K562 (cell line): ENCODE data around the gene NFIB. TPM values are rescaled to one million over a fixed set of nuclear protein-coding genes. Genes with fewer than 3 reads are reported as not detected.

Experiments used
- ATAC-seq: fragments of 200-7000 bp; cut with Tn5 transposase; 3 replicates; pipeline ENCODE4 v1.9.1; 2020; ENCODE audit warnings: moderate library complexity
- BruUV-seq: library from RNA; stranded (reverse); fragments of 400-500 nt; replicated peaks from 2 replicates; lab custom pipeline; 2021; lab: Mats Ljungman, UMichigan
- CTCF ChIA-PET: fragments of 300-600 bp; formaldehyde crosslinking; extraction: SDS; loops from one replicate; lab custom pipeline; 2021; ENCODE audit warnings: low intra/inter-chr PET ratio; lab: Yijun Ruan, JAX
- POLR2A ChIA-PET: fragments of 300-600, 350-650 bp; sonication (Branson Sonifier 250); formaldehyde crosslinking; extraction: SDS; loops from one replicate; lab custom pipeline; 2021; ENCODE audit warnings: antibody characterized with exemption, inconsistent platforms; lab: Yijun Ruan, JAX
- DNase-seq, 4 experiments: peaks; one replicate each; pipeline versions ENCODE4 v3.0.0 to v3.0.0-alpha.2; 2011 to 2018; ENCODE audit warnings: low spot score in 3 of 4, mixed read lengths in 3 of 4; ENCODE audit errors: extremely low read depth in 1 of 4
- FAIRE-seq: peaks from 2 replicates; lab custom pipeline; 2011; peaks lifted over from hg19 to GRCh38; lab: Jason Lieb, UNC
- H2AFZ ChIP-seq: 2 replicates; pipeline ENCODE4 v1.6.0; 2011; ENCODE audit warnings: low read depth, low read length, control low read depth, inconsistent platforms
- H3K27ac ChIP-seq: fragments of 200-600 bp; 3 replicates; pipeline ENCODE4 v1.8.0; 2011; ENCODE audit warnings: low read depth, mild to moderate bottlenecking, control low read depth, inconsistent platforms, low read length, moderate library complexity, mixed read lengths; ENCODE audit errors: extremely low read depth
- H3K27me3 ChIP-seq, 2 experiments: fragments of 300-600 bp in 1 of 2; 2 replicates in 1 of 2; 3 replicates in 1 of 2; pipeline versions ENCODE4 v1.6.0 to v1.8.0; 2011; ENCODE audit warnings: inconsistent platforms in 2 of 2, low read length in 2 of 2, mild to moderate bottlenecking in 1 of 2, mixed read lengths in 1 of 2, moderate library complexity in 1 of 2; ENCODE audit not compliant: control insufficient read depth in 2 of 2, insufficient read depth in 2 of 2
- H3K36me3 ChIP-seq: fragments of 300-600 bp; 3 replicates; pipeline ENCODE4 v1.8.0; 2011; ENCODE audit warnings: mild to moderate bottlenecking, low read length, inconsistent platforms; ENCODE audit not compliant: control insufficient read depth, insufficient read depth
- H3K4me1 ChIP-seq, 2 experiments: fragments of 200-600 bp in 1 of 2; replicated peaks in 1 of 2; 2 replicates in 1 of 2; 3 replicates in 1 of 2; pipeline versions ENCODE4 v1.5.1 to v1.8.0; 2011; ENCODE audit warnings: inconsistent platforms in 2 of 2, low read length in 2 of 2, mild to moderate bottlenecking in 1 of 2, mixed read lengths in 1 of 2, moderate library complexity in 1 of 2; ENCODE audit not compliant: control insufficient read depth in 2 of 2, insufficient read depth in 2 of 2
- H3K4me2 ChIP-seq: 2 replicates; pipeline ENCODE4 v1.6.1; 2011; ENCODE audit warnings: low read length, control low read depth, inconsistent platforms, mixed read lengths; ENCODE audit not compliant: insufficient read depth
- H3K4me3 ChIP-seq: fragments of 200-600 bp; sonication (generic), shearing (Covaris generic); 2 replicates; pipeline ENCODE4 v1.5.1; 2016; ENCODE audit warnings: control low read depth, inconsistent platforms
- H3K79me2 ChIP-seq: fragments of 200-600 bp; 3 replicates; pipeline ENCODE4 v1.8.0; 2011; ENCODE audit warnings: low read length, inconsistent platforms; ENCODE audit not compliant: control insufficient read depth, insufficient read depth
- H3K9ac ChIP-seq, 2 experiments: 2 replicates each; pipeline versions ENCODE4 v1.6.0 to v1.6.1; 2011; ENCODE audit warnings: low read depth in 2 of 2, low read length in 2 of 2, control low read depth in 1 of 2, inconsistent platforms in 1 of 2, mild to moderate bottlenecking in 1 of 2, mixed read lengths in 1 of 2; ENCODE audit not compliant: insufficient read depth in 1 of 2
- H3K9me1 ChIP-seq: one replicate; pipeline ENCODE4 v1.6.0; 2011; ENCODE audit warnings: inconsistent platforms, mild to moderate bottlenecking, low read length, moderate library complexity; ENCODE audit not compliant: control insufficient read depth, insufficient read depth
- H3K9me3 ChIP-seq: replicated peaks from 2 replicates; pipeline ENCODE4 v1.5.1; 2011; ENCODE audit warnings: low read depth, low read length, inconsistent platforms; ENCODE audit not compliant: control insufficient read depth, insufficient read depth
- H4K20me1 ChIP-seq: replicated peaks from 2 replicates; pipeline ENCODE4 v1.6.1; 2011; ENCODE audit warnings: low read length, inconsistent platforms, mixed read lengths; ENCODE audit not compliant: control insufficient read depth, insufficient read depth
- CBX5 ChIP-seq: IDR thresholded peaks from 2 replicates; pipeline ENCODE4 v1.6.1; 2014; ENCODE audit warnings: low read depth, borderline replicate concordance
- E2F3 ChIP-seq: fragments of 250-450 bp; sonication (Bioruptor Pico); IDR thresholded peaks from 2 replicates; pipeline ENCODE4 v1.4.0; 2020; ENCODE audit warnings: mild to moderate bottlenecking
- FOXA3 ChIP-seq, 2 experiments: fragments of 450-650 bp in 1 of 2; sonication (generic) in 1 of 2; formaldehyde crosslinking; IDR thresholded peaks in 1 of 2; conservative IDR thresholded peaks in 1 of 2; 2 replicates each; pipeline versions ENCODE4 v1.4.0 to v1.8.0; 2020 to 2022; ENCODE audit warnings: mild to moderate bottlenecking in 2 of 2, missing genetic modification reagents in 1 of 2
- GTF2F1 ChIP-seq: IDR thresholded peaks from 2 replicates; pipeline ENCODE4 v1.6.1; 2011; ENCODE audit warnings: low read depth, low read length, improper control_type of control experiment
- KLF1 ChIP-seq: fragments of 450-650 bp; IDR thresholded peaks from 2 replicates; pipeline ENCODE4 v1.6.1; 2016; ENCODE audit warnings: missing genetic modification characterization, missing compliant biosample characterization
- L3MBTL2 ChIP-seq: fragments of 450-650 bp; IDR thresholded peaks from 2 replicates; pipeline ENCODE4 v1.6.1; 2016; ENCODE audit warnings: mild to moderate bottlenecking, moderate library complexity
- PCBP1 ChIP-seq: fragments of 200-400 bp; formaldehyde crosslinking; IDR thresholded peaks from 2 replicates; pipeline ENCODE4 v1.6.1; 2018; ENCODE audit warnings: mild to moderate bottlenecking, low read depth, low read length; ENCODE audit not compliant: poor library complexity, severe bottlenecking
- PTRF ChIP-seq: fragments of 450-650 bp; IDR thresholded peaks from 2 replicates; pipeline ENCODE4 v1.6.1; 2016; ENCODE audit warnings: mild to moderate bottlenecking, missing genetic modification characterization, missing compliant biosample characterization
- SLC30A9 ChIP-seq: fragments of 250-450 bp; sonication (Bioruptor Pico); IDR thresholded peaks from 2 replicates; pipeline ENCODE4 v1.8.0; 2022; ENCODE audit warnings: mild to moderate bottlenecking, moderate library complexity
- SNAPC5 ChIP-seq: fragments of 250-450 bp; sonication (Bioruptor Pico); IDR thresholded peaks from 2 replicates; pipeline ENCODE4 v1.8.0; 2021; ENCODE audit warnings: moderate library complexity, mild to moderate bottlenecking, inconsistent platforms
- TCF7L2 ChIP-seq: fragments of 150-350 bp; IDR thresholded peaks from 2 replicates; pipeline ENCODE4 v1.6.1; 2016; ENCODE audit warnings: low read depth, mild to moderate bottlenecking, low read length, moderate library complexity
- TEAD1 ChIP-seq, 2 experiments: fragments of 450-650 bp in 1 of 2; sonication (generic) in 1 of 2; formaldehyde crosslinking; IDR thresholded peaks; 2 replicates each; pipeline versions ENCODE4 v1.4.0 to v1.8.0; 2020 to 2022; ENCODE audit warnings: mild to moderate bottlenecking in 2 of 2, missing genetic modification reagents in 1 of 2
- ZNF436 ChIP-seq: fragments of 250-450, 450-650 bp; sonication (Bioruptor Pico); formaldehyde crosslinking; IDR thresholded peaks from 2 replicates; pipeline ENCODE4 v1.7.0; 2020; ENCODE audit warnings: mild to moderate bottlenecking
- ZNF444 ChIP-seq: fragments of 250-450 bp; sonication (Bioruptor Pico); IDR thresholded peaks from 2 replicates; pipeline ENCODE4 v1.4.0; 2020; ENCODE audit warnings: mild to moderate bottlenecking, moderate library complexity
- WGBS: fragments of 100-300 bp; shearing (Covaris generic); methylation state at CpG from one replicate; pipeline ENCODE4 v1.1.6; 2016; ENCODE audit warnings: low coverage, mixed read lengths; ENCODE audit not compliant: insufficient coverage; ENCODE audit errors: missing lambda C conversion rate; 5-methylcytosine and 5-hydroxymethylcytosine counted together
- in situ Hi-C: fragments of 300-500 bp; cut with MboI; formaldehyde crosslinking; loops from 4 replicates; pipeline ENCODE4 v1.15.0; 2018; ENCODE audit warnings: inconsistent platforms, mixed read lengths
- intact Hi-C: fragments of 100-400 bp; cut with micrococcal nuclease; formaldehyde crosslinking; loops from 2 replicates; pipeline ENCODE4 v1.14.2; 2022
- polyA plus RNA-seq, 8 experiments: library from polyadenylated mRNA; depleted of rRNA in 4 of 8; stranded (reverse) in 5 of 8; unstranded in 3 of 8; fragments of >200 nt; fragmentation: Nextera tagmentation in 2 of 8; fragmentation: Illumina TruSeq in 1 of 8; extraction: Ambion mirVana in 2 of 8; extraction: Trizol in 1 of 8; gene quantifications; 2 replicates each; pipeline versions ENCODE4 v1.2.1 to v1.2.3, GENCODE V29; 2011 to 2014; ENCODE audit warnings: inconsistent platforms in 1 of 8, missing spikeins in 1 of 8
- total RNA-seq, 7 experiments: library from RNA; depleted of rRNA in 6 of 7; stranded (reverse); fragments of >200 nt in 6 of 7; fragmentation: Illumina TruSeq in 2 of 7; extraction: Trizol in 2 of 7; gene quantifications; 2 replicates each; pipeline versions ENCODE4 v1.2.1 to v1.2.3, GENCODE V29; 2011 to 2021; ENCODE audit warnings: low replicate concordance in 1 of 7

Gene NFIB
- total and polyA plus RNA-seq, 9 of the 15 experiments (the other 6 are each of a cell fraction or from before 2014, with no cell fraction given), result 1.2 to 3.3 (median 1.9) TPM

DNA sequence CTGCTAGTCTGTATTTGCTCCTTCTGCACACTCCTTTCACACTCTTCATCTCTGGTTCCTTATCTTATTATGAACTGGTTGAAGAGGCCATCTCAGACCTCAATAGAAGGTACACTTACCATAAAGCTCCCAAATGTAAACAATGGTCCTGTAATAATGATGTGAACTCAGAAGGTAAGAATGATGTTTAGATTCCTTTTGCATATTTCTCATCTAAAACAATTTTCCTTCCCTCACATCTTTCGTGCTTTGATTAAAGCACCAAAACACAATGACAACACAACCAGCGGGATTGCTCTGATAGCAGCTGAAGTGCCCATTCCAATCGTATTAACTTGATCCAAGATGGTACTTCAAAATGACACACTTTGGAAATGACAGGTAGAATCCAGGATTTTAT lies 34.3 kb downstream of the NFIB start:
- TF ChIP-seq PCBP1 (no peak), SLC30A9 (no peak), GTF2F1 (no peak), CBX5 (no peak), KLF1 (no peak), ZNF444 (CRISPR knock-in tag) (no peak)
- in situ Hi-C loops, result no loop called here
- ATAC-seq (no peak), DNase-seq (no peak), FAIRE-seq (no peak)
- no peak overlapping the region for H3K9ac ChIP-seq
- CTCF ChIA-PET, result no interaction called here
- no TSS peak for BruUV-seq
- no peaks in the 10 kb centered on the region for H3K9me1 ChIP-seq
- H3K27me3 ChIP-seq, result no peaks in the 10 kb centered on the region
- H3K27ac ChIP-seq, result no peak overlapping the region
- no peak overlapping the region for H3K4me2 ChIP-seq
- POLR2A ChIA-PET, result no interaction called here
- no peaks in the 10 kb centered on the region for H3K79me2 ChIP-seq
- H3K36me3 ChIP-seq, result no peaks in the 10 kb centered on the region
- H3K4me1 ChIP-seq, result no peaks in the 10 kb centered on the region
- WGBS, result 10% methylated on average over 3 of the region's 3 CpGs
- intact Hi-C loops, result no loop called here
- no peaks in the 10 kb centered on the region for H4K20me1 ChIP-seq
- no peak overlapping the region for H3K4me3 ChIP-seq
- H2AFZ ChIP-seq, result no peak overlapping the region
- H3K9me3 ChIP-seq, result no peaks in the 10 kb centered on the region

GRCh38 chr9:14278291-14278721 lies 35.6 kb downstream of the NFIB start:
- H3K9ac ChIP-seq, result no peak overlapping the region
- in situ Hi-C loops, result no loop called here
- no TSS peak for BruUV-seq
- POLR2A ChIA-PET, result interaction anchor here (0.8 kb wide), 1 partner anchor 13 kb away, joined by 3 read pairs; no protein-coding TSS in a partner anchor
- H2AFZ ChIP-seq, result no peak overlapping the region
- H3K4me3 ChIP-seq, result no peak overlapping the region
- WGBS, result 43% methylated on average over 5 of the region's 5 CpGs
- no peaks in the 10 kb centered on the region for H3K79me2 ChIP-seq
- intact Hi-C loops, result no loop called here
- H3K4me2 ChIP-seq, result no peak overlapping the region
- no peaks in the 10 kb centered on the region for H3K36me3 ChIP-seq
- CTCF ChIA-PET, result no interaction called here
- FAIRE-seq, result no peak
- no peaks in the 10 kb centered on the region for H3K9me3 ChIP-seq
- no peak overlapping the region for H3K27ac ChIP-seq
- no peaks in the 10 kb centered on the region for H4K20me1 ChIP-seq
- H3K4me1 ChIP-seq, result no peaks in the 10 kb centered on the region
- no peaks in the 10 kb centered on the region for H3K9me1 ChIP-seq
- H3K27me3 ChIP-seq, result no peaks in the 10 kb centered on the region
- ATAC-seq, result no peak
- DNase-seq, result no peak
- TF ChIP-seq TEAD1 (CRISPR knock-in tag; IDR thresholded peaks at IDR 0.05), result no peak
- no peak for TF ChIP-seq E2F3 (CRISPR knock-in tag)
- no peak for TF ChIP-seq ZNF444 (CRISPR knock-in tag)
- TF ChIP-seq SNAPC5, result no peak
- TF ChIP-seq ZNF436 (CRISPR knock-in tag), result no peak
- no peak for TF ChIP-seq PTRF
- no peak for TF ChIP-seq TCF7L2
- no peak for TF ChIP-seq L3MBTL2
- TF ChIP-seq FOXA3 (CRISPR knock-in tag; conservative IDR thresholded peaks at IDR 0.05 in 1 of 2, IDR thresholded peaks at IDR 0.05 in 1 of 2), result no peak
